HG03066 (cell line): ENCODE measurements around the gene UBAP1.
"Not testable (repeated sequence)": the region's sequence is repeated elsewhere in the genome, so short reads cannot be mapped to it uniquely, and the experiment has no call there.

ENCODE experiments used
- ATAC-seq: cut with Tn5 transposase; IDR thresholded peaks from one replicate; pipeline ENCODE4 v1.9.1; 2021; ENCODE audit warnings: low read depth; ENCODE audit not compliant: unreplicated experiment

UBAP1 gene

GRCh38 chr9:34254966-34255825, 76.4 kb downstream of the UBAP1 start:
- ATAC-seq, result no peak

GRCh38 chr9:34256104-34256503, 77.3 kb downstream of the UBAP1 start:
- no peak for ATAC-seq

- no peak for ATAC-seq
Measured at GRCh38 chr9:34256987-34257585, 78.2 kb downstream of the UBAP1 start.

- no peak for ATAC-seq
Measured at GRCh38 chr9:34259315-34259714, 80.5 kb downstream of the UBAP1 start.

GRCh38 chr9:34262971-34263370, 84.1 kb downstream of the UBAP1 start:
- ATAC-seq, result no peak

- no peak for ATAC-seq
Measured at GRCh38 chr9:34267660-34268059, 88.8 kb downstream of the UBAP1 start.

GRCh38 chr9:34271265-34272006, 92.6 kb downstream of the UBAP1 start:
- no peak for ATAC-seq

GRCh38 chr9:34272101-34272541, 93.3 kb downstream of the UBAP1 start:
- ATAC-seq, result no peak

GRCh38 chr9:34273588-34273987, 94.7 kb downstream of the UBAP1 start:
- not testable (repeated sequence) for ATAC-seq

GRCh38 chr9:34275811-34276210, 97.0 kb downstream of the UBAP1 start:
- no peak for ATAC-seq

GRCh38 chr9:34276772-34277171, 97.9 kb downstream of the UBAP1 start:
- ATAC-seq, result no peak

- no peak for ATAC-seq
Measured at GRCh38 chr9:34279411-34279810, 100.6 kb downstream of the UBAP1 start.

- ATAC-seq, result no peak
Measured at GRCh38 chr9:34282096-34282495, 103.3 kb downstream of the UBAP1 start.

GRCh38 chr9:34289159-34289558, 110.3 kb downstream of the UBAP1 start:
- no peak for ATAC-seq

GRCh38 chr9:34291023-34291422, 112.2 kb downstream of the UBAP1 start:
- no peak for ATAC-seq

GRCh38 chr9:34291423-34291822, 112.6 kb downstream of the UBAP1 start:
- no peak for ATAC-seq

GRCh38 chr9:34292552-34292951, 113.7 kb downstream of the UBAP1 start:
- ATAC-seq, result no peak

GRCh38 chr9:34301064-34301463, 122.2 kb downstream of the UBAP1 start:
- not testable (repeated sequence) for ATAC-seq
